ENCODE measurements around the gene SPATA6. TPM values are rescaled to one million over a fixed set of nuclear protein-coding genes. Genes with fewer than 3 reads are reported as not detected.
"Not testable (repeated sequence)": the region's sequence is repeated elsewhere in the genome, so short reads cannot be mapped to it uniquely, and the experiment has no call there.

Gene SPATA6
- polyA plus RNA-seq, 3 donors, result 7.4 to 8.0 (median 7.8) TPM

GRCh38 chr1:48285525-48285924, 186.5 kb downstream of the SPATA6 start:
- H3K9ac ChIP-seq (ENCODE audit: insufficient read depth, low read length, poor library complexity, severe bottlenecking), result no peak overlapping the region
- H3K27ac Mint-ChIP-seq, result no peak overlapping the region
- H3K4me2 ChIP-seq (replicated peaks; ENCODE audit: extremely low read depth, low read length, poor library complexity, severe bottlenecking), result no peak overlapping the region
- H3K4me3 Mint-ChIP-seq, result no peak overlapping the region
- no peaks in the 10 kb centered on the region for H4K20me1 ChIP-seq (ENCODE audit: insufficient read depth, low read length)
- no peaks in the 10 kb centered on the region for H3K36me3 ChIP-seq (replicated peaks in 1 of 2; ENCODE audit: control insufficient read depth in 1 of 2, insufficient read depth in 2 of 2, low read length in 2 of 2)
- intact Hi-C loops (cut with micrococcal nuclease), result no loop called here
- H3K27me3 ChIP-seq (ENCODE audit: control insufficient read depth in 2 of 2, insufficient read depth in 2 of 2, low read length in 2 of 2), result no peaks in the 10 kb centered on the region
- no peak overlapping the region for H3K4me3 ChIP-seq (replicated peaks in 1 of 3; ENCODE audit: low read depth in 2 of 3, low read length in 3 of 3)
- no peaks in the 10 kb centered on the region for H3K36me3 Mint-ChIP-seq
- no peaks in the 10 kb centered on the region for H3K4me1 ChIP-seq (ENCODE audit: control insufficient read depth in 1 of 2, insufficient read depth in 2 of 2, low read length in 2 of 2)
- peaks cover 0 to 2% (median 0%) of the 10 kb centered on the region in 3 donors for H3K27me3 Mint-ChIP-seq (ENCODE audit: low read depth in 3 of 3)
- no peaks in the 10 kb centered on the region for H3K79me2 ChIP-seq (ENCODE audit: insufficient read depth, low read length)
- H3K4me1 Mint-ChIP-seq, result peaks cover 6% of the 10 kb centered on the region
- no peak overlapping the region for H3K27ac ChIP-seq (ENCODE audit: low read depth in 1 of 2, low read length in 2 of 2)
- H2AFZ ChIP-seq (ENCODE audit: insufficient read depth, low read depth, low read length, poor library complexity, severe bottlenecking), result no peak overlapping the region
- peaks cover 11 to 32% (median 18%) of the 10 kb centered on the region in 7 donors for H3K9me3 Mint-ChIP-seq
- 93% methylated on average over 3 of the region's 3 CpGs for WGBS (ENCODE audit: insufficient coverage)
- no peak for DNase-seq
- peaks cover 0 to 11% of the 10 kb centered on the region in 2 donors for H3K9me3 ChIP-seq (replicated peaks in 1 of 2; ENCODE audit: control insufficient read depth in 1 of 2, insufficient read depth in 1 of 2, low read length in 2 of 2)
- no peak for TF ChIP-seq CTCF (IDR thresholded peaks at IDR 0.05)

GRCh38 chr1:48284696-48285420, 187.1 kb downstream of the SPATA6 start:
- intact Hi-C loops (cut with micrococcal nuclease); H3K27ac Mint-ChIP-seq; H3K27me3 Mint-ChIP-seq (ENCODE audit: low read depth in 3 of 3); H3K4me1 Mint-ChIP-seq; H3K9ac ChIP-seq (ENCODE audit: insufficient read depth, low read length, poor library complexity, severe bottlenecking); H3K36me3 ChIP-seq (replicated peaks in 1 of 2; ENCODE audit: control insufficient read depth in 1 of 2, insufficient read depth in 2 of 2, low read length in 2 of 2); H4K20me1 ChIP-seq (ENCODE audit: insufficient read depth, low read length); H3K4me2 ChIP-seq (replicated peaks; ENCODE audit: extremely low read depth, low read length, poor library complexity, severe bottlenecking); DNase-seq; H3K27me3 ChIP-seq (ENCODE audit: control insufficient read depth in 2 of 2, insufficient read depth in 2 of 2, low read length in 2 of 2); H3K79me2 ChIP-seq (ENCODE audit: insufficient read depth, low read length); H3K27ac ChIP-seq (ENCODE audit: low read depth in 1 of 2, low read length in 2 of 2); H3K4me1 ChIP-seq (ENCODE audit: control insufficient read depth in 1 of 2, insufficient read depth in 2 of 2, low read length in 2 of 2); H2AFZ ChIP-seq (ENCODE audit: insufficient read depth, low read depth, low read length, poor library complexity, severe bottlenecking); H3K4me3 Mint-ChIP-seq; H3K36me3 Mint-ChIP-seq; H3K4me3 ChIP-seq (replicated peaks in 1 of 3; ENCODE audit: low read depth in 2 of 3, low read length in 3 of 3): not testable (repeated sequence)
- H3K9me3 ChIP-seq (replicated peaks in 1 of 2; ENCODE audit: control insufficient read depth in 1 of 2, insufficient read depth in 1 of 2, low read length in 2 of 2), result peaks cover 0 to 11% of the 10 kb centered on the region in 2 donors
- peaks cover 13 to 32% (median 17%) of the 10 kb centered on the region in 7 donors for H3K9me3 Mint-ChIP-seq
- WGBS (ENCODE audit: insufficient coverage), result 81% methylated on average over 5 of the region's 10 CpGs

GRCh38 chr1:48282329-48282728, 189.7 kb downstream of the SPATA6 start:
- peaks cover 12 to 33% (median 25%) of the 10 kb centered on the region in 7 donors for H3K9me3 Mint-ChIP-seq
- H3K9ac ChIP-seq (ENCODE audit: insufficient read depth, low read length, poor library complexity, severe bottlenecking); H4K20me1 ChIP-seq (ENCODE audit: insufficient read depth, low read length); H3K4me2 ChIP-seq (replicated peaks; ENCODE audit: extremely low read depth, low read length, poor library complexity, severe bottlenecking); DNase-seq; H3K27me3 Mint-ChIP-seq (ENCODE audit: low read depth in 3 of 3); H3K27ac Mint-ChIP-seq; H3K36me3 Mint-ChIP-seq; H3K4me1 Mint-ChIP-seq; H3K79me2 ChIP-seq (ENCODE audit: insufficient read depth, low read length); intact Hi-C loops (cut with micrococcal nuclease); H3K4me3 ChIP-seq (replicated peaks in 1 of 3; ENCODE audit: low read depth in 2 of 3, low read length in 3 of 3); H3K27me3 ChIP-seq (ENCODE audit: control insufficient read depth in 2 of 2, insufficient read depth in 2 of 2, low read length in 2 of 2); H3K9me3 ChIP-seq (replicated peaks in 1 of 2; ENCODE audit: control insufficient read depth in 1 of 2, insufficient read depth in 1 of 2, low read length in 2 of 2); H3K4me1 ChIP-seq (ENCODE audit: control insufficient read depth in 1 of 2, insufficient read depth in 2 of 2, low read length in 2 of 2); H3K4me3 Mint-ChIP-seq; H2AFZ ChIP-seq (ENCODE audit: insufficient read depth, low read depth, low read length, poor library complexity, severe bottlenecking); H3K36me3 ChIP-seq (replicated peaks in 1 of 2; ENCODE audit: control insufficient read depth in 1 of 2, insufficient read depth in 2 of 2, low read length in 2 of 2); H3K27ac ChIP-seq (ENCODE audit: low read depth in 1 of 2, low read length in 2 of 2): not testable (repeated sequence)

GRCh38 chr1:48277437-48277836, 194.6 kb downstream of the SPATA6 start:
- H3K36me3 Mint-ChIP-seq; H3K4me2 ChIP-seq (replicated peaks; ENCODE audit: extremely low read depth, low read length, poor library complexity, severe bottlenecking); H3K27ac ChIP-seq (ENCODE audit: low read depth in 1 of 2, low read length in 2 of 2); H3K4me3 Mint-ChIP-seq; H3K4me1 ChIP-seq (ENCODE audit: control insufficient read depth in 1 of 2, insufficient read depth in 2 of 2, low read length in 2 of 2); H3K27me3 Mint-ChIP-seq (ENCODE audit: low read depth in 3 of 3); H2AFZ ChIP-seq (ENCODE audit: insufficient read depth, low read depth, low read length, poor library complexity, severe bottlenecking); H3K4me3 ChIP-seq (replicated peaks in 1 of 3; ENCODE audit: low read depth in 2 of 3, low read length in 3 of 3); DNase-seq; H3K79me2 ChIP-seq (ENCODE audit: insufficient read depth, low read length); intact Hi-C loops (cut with micrococcal nuclease); H4K20me1 ChIP-seq (ENCODE audit: insufficient read depth, low read length); H3K4me1 Mint-ChIP-seq; H3K9ac ChIP-seq (ENCODE audit: insufficient read depth, low read length, poor library complexity, severe bottlenecking); H3K36me3 ChIP-seq (replicated peaks in 1 of 2; ENCODE audit: control insufficient read depth in 1 of 2, insufficient read depth in 2 of 2, low read length in 2 of 2); H3K27me3 ChIP-seq (ENCODE audit: control insufficient read depth in 2 of 2, insufficient read depth in 2 of 2, low read length in 2 of 2); H3K27ac Mint-ChIP-seq; H3K9me3 ChIP-seq (replicated peaks in 1 of 2; ENCODE audit: control insufficient read depth in 1 of 2, insufficient read depth in 1 of 2, low read length in 2 of 2): not testable (repeated sequence)
- no CpG with 5 or more reads among the region's 10 CpGs for WGBS (ENCODE audit: insufficient coverage)
- H3K9me3 Mint-ChIP-seq, result peaks cover 15 to 35% (median 27%) of the 10 kb centered on the region in 7 donors

Measured in CD14-positive monocyte (primary cell).